Stimulated activated naive CD8-positive, alpha-beta T cell treated with anti-CD3 and anti-CD28 coated beads, Interleukin-15, amount 100 ng/mL, for 72 hours (primary cell): ENCODE data around the gene CFAP77.

ENCODE experiments used
- ATAC-seq: fragments of 150-1000 bp; cut with Tn5 transposase; 2 replicates; pipeline ENCODE4 v1.10.0; 2021; ENCODE audit warnings: mild to moderate bottlenecking, moderate library complexity
- DNase-seq, 2 donors: peaks; one replicate each; pipeline ENCODE4 v3.0.0; 2021 to 2022
- H3K27ac Mint-ChIP-seq, 2 donors: one replicate each; pipeline ENCODE4 v1.8.0; 2022; ENCODE audit warnings: mild to moderate bottlenecking in 2 of 2, mixed read lengths in 2 of 2, moderate library complexity in 2 of 2
- H3K27me3 Mint-ChIP-seq: one replicate; pipeline ENCODE4 v1.8.0; 2022; ENCODE audit warnings: mixed read lengths
- H3K4me1 Mint-ChIP-seq: one replicate; pipeline ENCODE4 v1.8.0; 2022; ENCODE audit warnings: mild to moderate bottlenecking, mixed read lengths
- H3K4me3 Mint-ChIP-seq, 2 donors: one replicate each; pipeline ENCODE4 v1.8.0; 2022; ENCODE audit warnings: mild to moderate bottlenecking in 2 of 2, mixed read lengths in 2 of 2, moderate library complexity in 1 of 2
- H3K9me3 Mint-ChIP-seq, 2 donors: one replicate each; pipeline ENCODE4 v1.8.0; 2022; ENCODE audit warnings: mixed read lengths in 2 of 2

The CFAP77 gene

DNA sequence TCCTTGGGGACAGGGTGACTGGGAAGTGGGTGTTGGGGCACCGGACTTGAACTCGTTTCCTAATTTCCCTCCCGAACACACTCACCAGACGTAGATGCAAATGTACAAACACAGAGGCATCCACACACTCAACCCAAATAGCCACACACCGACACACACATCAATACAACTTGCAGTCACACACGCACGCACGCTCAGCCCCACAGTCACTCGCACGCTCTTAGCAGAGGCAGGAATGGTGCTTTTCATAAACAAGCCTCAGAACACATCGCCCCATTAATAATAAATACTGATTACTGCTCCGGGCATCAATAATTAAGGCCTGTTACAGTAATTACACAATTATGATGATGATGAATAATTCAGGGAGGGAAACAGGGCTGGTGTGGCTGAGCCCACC is 178.1 kb downstream of the CFAP77 start:
- peaks cover 42% of the 10 kb centered on the region for H3K4me1 Mint-ChIP-seq
- DNase-seq (no peak), ATAC-seq (no peak)
- no peak overlapping the region for H3K4me3 Mint-ChIP-seq
- no peaks in the 10 kb centered on the region for H3K9me3 Mint-ChIP-seq
- peaks cover 97% of the 10 kb centered on the region for H3K27me3 Mint-ChIP-seq
- H3K27ac Mint-ChIP-seq, result no peak overlapping the region

- H3K4me1 Mint-ChIP-seq, result peaks cover 42% of the 10 kb centered on the region
- H3K27ac Mint-ChIP-seq, result no peak overlapping the region
- H3K4me3 Mint-ChIP-seq, result peak overlapping the region in 1 of 2 donors; percentile 21
- H3K27me3 Mint-ChIP-seq, result peaks cover 92% of the 10 kb centered on the region
- H3K9me3 Mint-ChIP-seq, result no peaks in the 10 kb centered on the region
- ATAC-seq (no peak), DNase-seq (no peak)
These were observed 178.6 kb downstream of the CFAP77 start for GRCh38 chr9:132588501-132589147.

GRCh38 chr9:132589148-132590036 is 179.4 kb downstream of the CFAP77 start:
- H3K4me1 Mint-ChIP-seq, result peaks cover 41% of the 10 kb centered on the region
- H3K27ac Mint-ChIP-seq, result no peak overlapping the region
- H3K4me3 Mint-ChIP-seq, result peak overlapping the region in 1 of 2 donors; percentile 55
- H3K9me3 Mint-ChIP-seq, result no peaks in the 10 kb centered on the region
- DNase-seq, result no peak
- ATAC-seq, result peak; percentile 60
- peaks cover 84% of the 10 kb centered on the region for H3K27me3 Mint-ChIP-seq

DNA sequence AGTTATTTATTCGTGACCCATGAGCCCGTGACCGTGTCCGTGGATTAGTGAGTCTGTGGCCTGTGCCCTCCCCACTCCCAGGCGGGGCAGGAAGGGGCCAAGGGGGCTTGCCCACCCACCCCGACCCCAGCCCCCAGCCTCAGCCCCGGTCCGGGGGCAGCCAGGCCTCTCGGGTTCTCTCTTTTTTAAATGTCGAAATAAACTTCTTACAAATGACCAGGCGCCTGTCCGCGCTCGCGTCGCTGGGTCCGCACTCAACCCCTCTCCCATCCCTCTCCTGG is 180.0 kb downstream of the CFAP77 start:
- no peak for DNase-seq
- H3K27me3 Mint-ChIP-seq, result peaks cover 79% of the 10 kb centered on the region
- no peak overlapping the region for H3K27ac Mint-ChIP-seq
- H3K9me3 Mint-ChIP-seq, result no peaks in the 10 kb centered on the region
- ATAC-seq, result no peak
- peaks cover 37% of the 10 kb centered on the region for H3K4me1 Mint-ChIP-seq
- peak overlapping the region in 1 of 2 donors; percentile 55 for H3K4me3 Mint-ChIP-seq

DNA sequence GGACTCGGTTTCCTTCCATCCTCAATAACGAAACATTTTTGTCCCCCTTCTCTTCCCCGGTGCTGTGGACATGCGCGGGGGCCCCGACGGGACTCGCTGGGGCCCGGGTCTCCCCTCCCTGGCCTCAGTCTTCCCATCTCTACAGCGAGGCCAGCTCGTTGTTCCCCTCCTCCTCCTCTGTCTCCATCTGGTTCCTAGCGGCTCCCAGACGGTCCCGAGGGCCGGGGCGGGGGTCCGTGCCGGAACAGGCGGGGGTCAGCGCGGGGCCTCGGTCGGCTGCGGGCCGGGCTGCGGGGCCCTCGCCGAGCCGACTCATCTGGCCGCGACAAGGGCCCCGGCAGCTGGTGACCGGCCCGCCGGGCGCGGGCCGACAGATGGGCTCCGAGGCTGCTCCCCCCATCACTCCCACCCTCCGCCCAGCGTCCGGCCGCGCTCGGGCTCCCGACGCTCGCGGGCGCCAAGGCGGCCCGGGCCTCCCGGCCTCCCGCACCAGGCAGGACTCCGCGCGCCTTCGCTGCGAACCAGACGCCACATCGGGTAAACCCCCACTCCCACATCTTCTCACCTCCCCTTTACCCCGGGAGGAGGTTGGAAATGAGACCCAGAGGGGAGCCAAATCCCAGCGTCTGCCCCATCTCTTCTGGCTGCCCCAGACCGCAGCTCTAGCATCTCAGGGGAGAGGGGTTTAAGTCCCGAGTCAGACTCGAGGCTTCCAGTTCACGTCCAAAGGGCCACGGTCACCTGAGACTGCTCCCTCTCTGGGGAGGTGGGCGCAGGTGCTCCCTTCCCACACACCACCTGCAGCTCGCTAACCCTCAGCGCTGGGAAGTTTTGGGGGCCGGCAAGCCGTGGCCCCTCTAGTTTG is 180.5 kb downstream of the CFAP77 start:
- H3K4me3 Mint-ChIP-seq, result peak overlapping the region in 1 of 2 donors; percentile 46
- peaks cover 37% of the 10 kb centered on the region for H3K4me1 Mint-ChIP-seq
- ATAC-seq (no peak), DNase-seq (no peak)
- no peaks in the 10 kb centered on the region for H3K9me3 Mint-ChIP-seq
- peak overlapping the region in 1 of 2 donors; percentile 50 for H3K27ac Mint-ChIP-seq
- H3K27me3 Mint-ChIP-seq, result peaks cover 73% of the 10 kb centered on the region

- DNase-seq, result no peak
- H3K27ac Mint-ChIP-seq, result no peak overlapping the region
These were observed 181.2 kb downstream of the CFAP77 start for GRCh38 chr9:132591244-132591643.

DNA sequence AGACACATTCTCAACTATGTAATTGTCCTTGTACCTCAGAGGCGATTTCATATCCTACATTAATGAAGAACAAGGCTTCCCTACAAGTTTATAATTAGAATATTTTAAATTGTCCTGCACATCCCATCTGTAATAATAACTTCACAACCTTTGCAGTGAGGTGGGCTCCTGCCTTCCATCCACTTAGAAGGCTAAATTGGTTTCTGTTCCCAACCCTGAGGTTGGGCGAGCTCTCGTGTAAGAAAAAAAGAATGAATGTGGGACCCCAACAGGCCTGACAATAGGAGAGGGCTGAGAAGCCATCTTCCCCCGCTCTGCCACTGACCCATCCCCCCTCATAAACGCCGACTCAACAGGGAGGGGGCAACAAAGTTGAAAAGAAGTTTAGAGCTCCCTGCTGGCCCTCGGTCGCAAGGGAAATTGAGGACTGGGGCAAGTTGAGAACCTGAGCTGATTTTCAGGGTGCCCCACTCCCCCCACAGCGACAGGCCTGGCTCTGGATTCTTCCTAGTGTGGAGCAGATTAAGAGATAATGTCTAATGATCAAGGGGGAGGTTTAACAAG is 181.8 kb downstream of the CFAP77 start:
- Mint-ChIP-seq H3K27me3 (peaks cover 60% of the 10 kb centered on the region), H3K4me1 (peaks cover 26% of the 10 kb centered on the region), H3K9me3 (no peaks in the 10 kb centered on the region), H3K4me3 (no peak overlapping the region), H3K27ac (no peak overlapping the region)
- DNase-seq (no peak), ATAC-seq (no peak)

More at GRCh38 chr9:132591244-132591643, 181.2 kb downstream of the CFAP77 start:
- peak overlapping the region in 1 of 2 donors; percentile 46 for H3K4me3 Mint-ChIP-seq
- no peaks in the 10 kb centered on the region for H3K9me3 Mint-ChIP-seq
- ATAC-seq, result no peak
- peaks cover 66% of the 10 kb centered on the region for H3K27me3 Mint-ChIP-seq
- peaks cover 32% of the 10 kb centered on the region for H3K4me1 Mint-ChIP-seq

- Mint-ChIP-seq H3K4me1 (peaks cover 26% of the 10 kb centered on the region), H3K4me3 (no peak overlapping the region), H3K27me3 (peaks cover 54% of the 10 kb centered on the region), H3K27ac (no peak overlapping the region), H3K9me3 (no peaks in the 10 kb centered on the region)
- DNase-seq (no peak), ATAC-seq (no peak)
These were observed 182.4 kb downstream of the CFAP77 start for GRCh38 chr9:132592451-132592850.

DNA sequence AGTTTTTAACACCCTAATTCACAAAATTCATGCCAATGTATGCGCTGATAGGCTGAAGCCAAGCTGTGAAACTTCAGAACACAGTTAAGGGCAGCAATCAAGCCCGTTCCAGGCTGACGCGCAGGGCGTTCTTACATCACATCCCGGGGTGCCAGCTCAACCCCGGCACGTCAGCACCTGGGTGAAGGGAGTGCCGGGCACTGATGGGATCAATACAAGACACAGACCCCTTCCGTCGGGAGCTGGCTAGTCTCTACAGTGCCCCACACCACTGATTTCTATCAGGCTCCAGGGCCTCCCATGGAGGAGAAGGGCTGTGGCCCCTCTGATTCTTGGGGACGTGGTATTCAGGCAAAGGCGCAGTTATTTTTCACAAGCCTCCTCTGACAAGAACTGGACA is 184.4 kb downstream of the CFAP77 start:
- no peak for ATAC-seq
- DNase-seq, result no peak
- no peak overlapping the region for H3K4me3 Mint-ChIP-seq
- no peak overlapping the region for H3K27ac Mint-ChIP-seq
- no peaks in the 10 kb centered on the region for H3K9me3 Mint-ChIP-seq
- peaks cover 20% of the 10 kb centered on the region for H3K4me1 Mint-ChIP-seq
- peaks cover 34% of the 10 kb centered on the region for H3K27me3 Mint-ChIP-seq

DNA sequence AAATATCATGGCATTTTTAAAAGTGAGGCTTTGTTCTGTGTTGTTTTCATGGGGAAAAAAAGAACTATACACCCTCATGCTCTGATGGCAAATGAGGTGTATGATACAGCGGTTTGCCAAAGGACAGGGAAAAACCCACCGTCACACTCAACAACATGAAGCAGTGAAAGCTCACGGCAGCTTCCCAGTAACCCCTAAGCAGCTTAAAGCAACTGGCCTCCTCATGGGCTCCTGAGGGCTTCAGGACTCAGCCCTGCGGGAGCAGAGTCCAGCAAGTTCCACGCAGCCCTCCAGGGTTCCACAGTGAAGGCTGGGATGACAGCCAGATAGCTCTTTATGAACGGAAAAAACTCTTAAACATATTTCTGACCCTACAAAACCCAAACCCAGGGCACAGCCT is 185.3 kb downstream of the CFAP77 start:
- Mint-ChIP-seq H3K27ac (no peak overlapping the region), H3K27me3 (peaks cover 25% of the 10 kb centered on the region), H3K4me3 (no peak overlapping the region), H3K9me3 (no peaks in the 10 kb centered on the region), H3K4me1 (peaks cover 12% of the 10 kb centered on the region)
- DNase-seq (no peak), ATAC-seq (no peak)

DNA sequence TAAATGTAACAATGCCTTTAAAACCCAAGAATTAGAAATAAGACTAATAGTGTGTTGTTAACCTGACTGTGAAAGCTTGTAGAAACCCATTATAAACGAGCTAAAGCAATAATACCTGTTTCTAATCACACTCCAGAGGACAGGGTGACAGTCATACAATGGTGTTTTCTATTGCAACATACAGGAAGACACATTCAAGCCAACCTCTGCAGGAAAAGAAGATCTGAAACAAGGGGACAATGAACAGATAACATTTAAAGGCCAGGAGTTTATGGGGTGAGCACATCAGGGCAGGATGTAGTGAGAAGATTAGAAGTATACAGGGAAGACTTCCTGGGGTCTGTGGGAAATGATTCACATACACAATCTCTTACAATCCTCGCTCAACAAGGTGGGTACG is 186.2 kb downstream of the CFAP77 start:
- H3K27me3 Mint-ChIP-seq, result peaks cover 16% of the 10 kb centered on the region
- H3K9me3 Mint-ChIP-seq, result no peaks in the 10 kb centered on the region
- H3K4me1 Mint-ChIP-seq, result peaks cover 3% of the 10 kb centered on the region
- H3K27ac Mint-ChIP-seq, result no peak overlapping the region
- no peak overlapping the region for H3K4me3 Mint-ChIP-seq
- DNase-seq (no peak), ATAC-seq (no peak)

DNA sequence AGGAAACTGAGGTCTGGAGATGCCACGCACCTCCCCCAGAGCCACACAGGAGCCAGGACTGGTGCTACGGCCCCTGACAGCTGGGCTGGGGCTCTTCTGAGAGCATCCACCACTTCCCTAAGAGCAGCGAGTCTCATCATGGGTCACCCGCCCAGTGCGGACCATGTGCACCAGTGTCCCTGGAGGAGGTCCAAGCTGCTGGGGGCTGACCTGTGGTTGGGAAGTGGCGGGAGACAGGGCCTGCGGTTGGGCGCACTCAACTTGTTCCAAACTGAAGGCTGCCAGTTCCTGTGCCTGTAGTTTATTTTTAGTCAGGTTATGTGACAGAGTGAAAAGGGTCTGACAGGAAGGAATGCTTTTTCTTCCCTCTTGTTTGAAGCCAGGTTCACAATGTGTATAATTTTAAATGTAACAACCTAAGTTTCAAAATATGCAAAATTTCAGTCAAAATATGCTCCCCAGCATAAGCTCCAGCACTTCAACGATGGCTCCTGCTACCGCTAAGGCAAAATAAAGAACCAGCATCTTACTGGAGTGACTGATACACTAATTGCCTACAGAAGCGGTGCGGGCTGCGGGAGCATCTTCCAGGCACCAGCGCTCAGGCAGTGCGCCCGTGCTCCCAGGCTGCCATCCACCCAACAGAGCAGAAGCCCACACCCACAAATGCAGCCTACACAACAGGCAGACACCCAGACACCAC is 187.2 kb downstream of the CFAP77 start:
- no peak overlapping the region for H3K4me3 Mint-ChIP-seq
- ATAC-seq, result no peak
- H3K4me1 Mint-ChIP-seq, result peaks cover 2% of the 10 kb centered on the region
- no peaks in the 10 kb centered on the region for H3K9me3 Mint-ChIP-seq
- peaks cover 6% of the 10 kb centered on the region for H3K27me3 Mint-ChIP-seq
- no peak for DNase-seq
- H3K27ac Mint-ChIP-seq, result no peak overlapping the region

DNA sequence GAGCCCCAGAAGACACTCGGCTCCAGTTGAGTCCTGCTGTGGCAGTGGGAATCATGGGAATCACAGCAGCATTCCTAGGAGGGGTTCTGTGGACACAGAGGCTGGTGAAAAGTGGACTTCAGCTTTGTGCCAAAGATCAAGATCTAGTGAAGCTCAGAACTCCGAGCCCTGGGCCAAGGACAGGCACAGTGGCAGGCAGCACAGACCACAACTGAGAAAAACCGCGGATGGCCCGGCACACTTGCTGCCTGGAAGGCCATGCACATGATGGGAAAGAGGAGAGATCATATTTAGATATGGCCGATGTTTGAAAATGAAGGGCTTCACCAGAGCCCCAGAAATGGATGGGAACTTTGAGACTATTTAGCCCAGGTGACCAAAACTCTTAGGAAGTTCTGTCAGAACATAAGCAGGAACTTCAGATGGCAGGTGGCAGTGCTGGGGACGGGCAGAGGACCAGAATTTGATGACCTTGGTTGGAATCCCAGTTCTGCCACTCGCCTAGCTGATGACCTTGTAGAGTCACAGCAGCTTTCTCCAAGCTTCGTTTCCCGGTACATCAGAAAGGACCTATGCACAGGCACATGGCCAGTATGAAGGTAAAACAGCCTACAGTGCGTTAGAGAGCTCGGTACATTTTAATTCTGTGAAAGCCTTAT is 190.4 kb downstream of the CFAP77 start:
- DNase-seq (no peak), ATAC-seq (no peak)
- Mint-ChIP-seq H3K4me1 (peaks cover 10% of the 10 kb centered on the region), H3K27me3 (no peaks in the 10 kb centered on the region), H3K27ac (peak overlapping the region in 1 of 2 donors; percentile 72), H3K9me3 (no peaks in the 10 kb centered on the region), H3K4me3 (no peak overlapping the region)

- DNase-seq (no peak), ATAC-seq (no peak)
- H3K4me1 Mint-ChIP-seq, result peaks cover 10% of the 10 kb centered on the region
- H3K4me3 Mint-ChIP-seq, result no peak overlapping the region
- H3K27ac Mint-ChIP-seq, result no peak overlapping the region
- H3K27me3 Mint-ChIP-seq, result no peaks in the 10 kb centered on the region
- H3K9me3 Mint-ChIP-seq, result no peaks in the 10 kb centered on the region
These were observed 192.2 kb downstream of the CFAP77 start for GRCh38 chr9:132602207-132602606.
